ENCODE data around the gene STAT2.
"Not testable (repeated sequence)": the region's sequence is repeated elsewhere in the genome, so short reads cannot be mapped to it uniquely, and the experiment has no call there.

Gene STAT2

DNA sequence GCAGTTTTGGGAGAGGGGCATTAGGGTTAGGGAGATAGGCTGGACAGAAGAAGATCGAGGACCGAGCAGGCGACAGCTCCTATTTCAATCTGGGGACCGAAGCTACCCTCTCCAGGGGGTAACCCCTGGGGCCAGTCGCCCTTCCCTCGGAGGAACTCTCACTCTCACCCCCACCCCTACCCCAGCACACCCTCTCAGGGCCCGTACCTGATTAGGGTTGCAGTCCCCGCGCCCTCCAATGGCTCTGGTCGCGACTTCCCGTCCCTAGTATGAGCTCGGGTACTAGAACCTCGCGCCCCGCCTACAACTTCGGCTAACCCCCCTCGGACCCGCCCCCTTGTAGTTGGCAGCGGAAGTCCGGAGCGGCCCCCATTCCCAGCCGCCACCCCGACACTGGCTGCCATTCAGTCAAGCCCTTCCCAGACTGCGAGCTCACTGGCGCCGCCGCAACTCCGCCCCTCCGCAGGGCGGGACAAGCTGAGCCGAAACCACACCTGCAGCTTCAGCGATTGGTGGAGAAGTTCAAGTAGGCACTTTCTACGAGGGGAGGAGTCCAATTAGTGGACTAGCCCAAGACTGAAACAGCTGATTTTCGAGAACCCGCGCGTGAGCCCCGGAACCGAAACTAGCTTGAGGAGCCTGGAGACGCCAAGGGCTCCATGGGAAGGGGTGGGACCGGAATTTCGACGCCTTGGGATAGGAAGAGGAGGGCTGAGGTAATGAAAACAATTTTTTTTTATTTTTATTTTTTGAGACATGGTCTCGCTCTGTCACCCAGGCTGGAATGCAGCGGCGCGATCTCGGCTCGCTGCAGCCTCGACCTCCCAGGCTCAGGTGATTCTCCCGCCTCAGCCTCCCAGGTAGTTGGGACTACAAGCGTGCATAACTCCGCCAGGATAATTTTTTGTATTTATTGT, at the start of gene STAT2:
Gene STAT2, minus strand, starts transcription at position 257 of the 917 bp plus-strand sequence. CDS start 3,536 bp downstream, outside the sequence.
- DNase-seq: peak; percentile 99 to 100
- no peak for TF ChIP-seq GATA1 (IDR thresholded peaks at IDR 0.05; ENCODE audit: low read depth, low read length)
- TF ChIP-seq POLR2A (IDR thresholded peaks at IDR 0.05; ENCODE audit: low read length): peak; percentile 74

DNA sequence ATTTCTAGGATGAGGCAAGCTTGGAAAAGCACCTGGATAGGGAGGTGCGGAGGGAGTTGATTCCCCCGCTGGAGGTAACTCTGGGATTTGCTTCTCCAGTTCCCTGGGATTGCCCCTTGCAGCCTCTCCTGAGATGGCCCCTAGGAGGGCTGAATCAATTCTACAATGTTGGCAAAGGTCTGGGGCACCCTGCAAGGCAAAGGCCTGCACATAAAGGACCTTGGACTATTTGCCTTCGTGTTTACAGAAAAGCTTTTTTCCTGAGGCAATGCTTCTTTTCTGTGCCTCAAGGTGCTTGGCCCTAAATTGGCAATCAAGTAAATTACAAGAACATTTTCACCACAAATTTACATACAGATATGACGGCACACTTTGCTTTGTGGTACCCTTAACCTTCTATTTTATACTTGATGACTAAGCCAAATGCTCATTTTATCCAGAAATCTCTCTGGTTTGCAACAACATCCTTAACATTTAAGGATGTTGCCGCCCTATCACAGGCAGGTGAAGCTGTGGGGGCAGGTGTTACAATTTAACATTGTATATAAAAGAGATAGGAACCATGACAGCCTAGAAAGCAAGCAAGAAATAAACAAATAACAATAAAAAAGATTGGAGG, 49.0 kb upstream of the STAT2 start:
- no peak for DNase-seq
- no peak for TF ChIP-seq GATA1 (IDR thresholded peaks at IDR 0.05; ENCODE audit: low read depth, low read length)
- TF ChIP-seq POLR2A (IDR thresholded peaks at IDR 0.05; ENCODE audit: low read length): no peak

DNA sequence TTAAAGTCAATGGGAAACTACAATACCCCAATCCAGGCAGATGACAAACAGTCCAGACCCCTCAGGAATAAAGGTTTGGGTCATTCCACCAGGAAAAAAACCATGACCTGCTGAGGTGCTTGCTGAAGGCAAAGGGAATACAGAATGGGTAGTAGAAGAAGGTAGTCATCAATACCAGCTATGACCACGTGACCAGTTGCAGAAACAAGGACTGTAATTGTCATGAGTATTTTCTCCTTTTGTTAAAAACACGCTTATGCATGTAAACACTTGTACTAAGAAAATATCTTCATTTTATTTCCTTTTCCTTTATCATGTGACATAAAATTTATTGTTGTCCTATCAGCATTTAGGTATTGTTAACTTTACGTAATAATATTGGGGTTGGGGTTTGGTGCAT, 44.3 kb upstream of the STAT2 start:
- DNase-seq: not testable (repeated sequence)

DNA sequence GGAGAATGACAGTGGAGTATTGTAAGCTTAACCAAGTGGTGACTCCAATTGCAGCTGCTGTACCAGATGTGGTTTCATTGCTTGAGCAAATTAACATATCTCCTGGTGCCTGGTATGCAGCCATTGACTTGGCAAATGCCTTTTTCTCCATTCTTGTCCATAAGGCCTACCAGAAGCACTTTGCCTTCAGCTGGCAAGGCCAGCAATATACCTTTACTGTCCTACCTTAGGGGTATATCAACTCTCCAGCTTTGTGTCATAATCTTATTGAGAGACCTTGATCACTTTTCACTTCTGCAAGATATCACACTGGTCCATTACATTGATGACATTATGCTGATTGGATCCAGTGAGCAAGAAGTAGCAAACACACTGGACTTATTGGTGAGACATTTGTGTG, 41.7 kb upstream of the STAT2 start:
- not testable (repeated sequence) for DNase-seq

DNA sequence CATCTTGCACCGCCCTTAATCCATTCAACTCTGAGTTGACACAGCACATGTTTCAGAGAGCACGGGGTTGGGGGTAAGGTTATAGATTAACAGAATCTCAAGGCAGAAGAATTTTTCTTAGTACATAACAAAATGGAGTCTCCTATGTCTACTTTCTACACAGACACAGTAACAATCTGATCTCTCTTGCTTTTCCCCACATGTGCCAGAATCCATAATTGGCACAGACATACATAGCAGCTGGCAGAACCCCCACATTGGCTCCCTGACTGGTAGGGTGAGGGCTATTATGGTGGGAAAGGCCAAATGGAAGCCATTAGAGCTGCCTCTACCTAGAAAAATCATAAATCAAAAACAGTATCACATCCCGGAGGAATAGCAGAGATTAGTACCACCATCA, 41.2 kb upstream of the STAT2 start:
- DNase-seq: not testable (repeated sequence)

DNA sequence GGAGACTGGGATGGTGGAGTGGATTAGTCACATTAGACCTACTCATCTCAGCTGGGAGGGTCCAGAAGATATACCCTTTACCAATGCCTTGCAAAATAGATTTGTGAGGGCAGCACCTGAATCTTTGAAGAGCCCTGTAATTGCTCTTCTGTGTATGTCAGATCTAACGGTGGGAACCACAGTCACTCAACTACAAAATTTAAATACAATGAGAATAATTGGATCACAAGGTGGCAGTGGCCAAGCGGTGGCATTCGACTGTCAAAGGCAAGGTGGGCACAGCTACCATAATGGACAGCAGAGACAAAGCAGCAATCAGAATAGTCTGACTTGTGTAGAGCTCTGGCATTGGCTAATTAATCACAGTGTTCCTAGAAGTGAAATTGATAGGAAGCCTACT, 39.6 kb upstream of the STAT2 start:
- not testable (repeated sequence) for DNase-seq

DNA sequence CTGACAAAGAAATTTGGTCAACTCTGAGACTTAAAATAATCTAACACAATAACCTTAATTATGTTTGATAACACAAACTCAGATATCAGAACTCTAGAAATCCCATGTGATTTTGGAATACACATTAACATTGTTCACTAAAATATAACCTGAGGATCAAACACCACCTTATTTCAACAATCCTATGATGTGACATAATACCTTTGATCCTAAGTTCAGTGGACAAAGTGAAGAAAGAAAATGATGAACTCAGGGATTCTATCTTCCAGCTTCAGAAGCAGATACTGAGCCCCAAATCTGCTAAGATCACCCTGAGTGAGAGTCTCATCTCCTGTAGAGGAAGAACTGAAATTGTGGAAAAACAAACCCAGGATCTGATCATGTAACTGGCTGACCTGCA, 38.4 kb upstream of the STAT2 start:
- no peak for TF ChIP-seq GATA1 (IDR thresholded peaks at IDR 0.05; ENCODE audit: low read depth, low read length)
- no peak for TF ChIP-seq POLR2A (IDR thresholded peaks at IDR 0.05; ENCODE audit: low read length)
- no peak for DNase-seq

DNA sequence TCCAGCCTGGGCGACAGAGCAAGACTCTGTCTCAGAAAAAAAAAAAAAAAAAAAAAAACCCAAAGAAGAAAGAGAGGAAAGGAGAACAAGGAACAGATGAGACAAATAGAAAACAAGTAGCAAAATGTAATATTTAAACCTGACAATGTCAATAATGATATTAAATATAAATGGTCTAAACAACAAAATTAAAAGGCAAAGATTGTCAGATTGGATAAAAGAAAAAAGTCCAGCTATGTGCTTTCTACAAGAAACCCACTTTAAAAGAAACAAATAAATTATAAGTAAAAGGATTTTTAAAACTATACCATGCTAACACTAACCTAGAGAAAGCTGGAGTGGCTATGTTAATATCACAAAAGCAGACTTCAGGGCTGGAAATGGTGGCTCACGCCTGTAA, 32.4 kb upstream of the STAT2 start:
- no peak for TF ChIP-seq POLR2A (IDR thresholded peaks at IDR 0.05; ENCODE audit: low read length)
- no peak for TF ChIP-seq GATA1 (IDR thresholded peaks at IDR 0.05; ENCODE audit: low read depth, low read length)
- no peak for DNase-seq

DNA sequence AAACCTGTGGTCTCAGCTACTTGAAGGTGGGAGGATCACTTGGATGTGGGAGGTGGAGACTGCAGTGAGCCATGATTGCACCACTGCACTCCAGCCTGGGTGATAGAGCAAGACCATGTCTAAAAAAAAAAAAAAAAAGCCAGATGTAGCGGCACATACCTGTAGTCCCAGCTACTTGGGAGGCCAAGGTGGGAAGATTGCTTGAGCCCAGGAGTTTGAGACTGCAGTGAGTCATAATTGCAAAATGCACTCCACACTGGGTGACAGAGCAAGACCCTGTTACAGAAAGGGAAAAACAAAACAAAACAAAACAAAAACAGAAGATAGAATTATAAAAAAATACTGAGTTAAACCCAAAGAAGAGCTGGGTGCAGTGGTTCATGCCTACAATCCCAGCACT, 31.8 kb upstream of the STAT2 start:
- no peak for DNase-seq
- no peak for TF ChIP-seq POLR2A (IDR thresholded peaks at IDR 0.05; ENCODE audit: low read length)
- no peak for TF ChIP-seq GATA1 (IDR thresholded peaks at IDR 0.05; ENCODE audit: low read depth, low read length)

DNA sequence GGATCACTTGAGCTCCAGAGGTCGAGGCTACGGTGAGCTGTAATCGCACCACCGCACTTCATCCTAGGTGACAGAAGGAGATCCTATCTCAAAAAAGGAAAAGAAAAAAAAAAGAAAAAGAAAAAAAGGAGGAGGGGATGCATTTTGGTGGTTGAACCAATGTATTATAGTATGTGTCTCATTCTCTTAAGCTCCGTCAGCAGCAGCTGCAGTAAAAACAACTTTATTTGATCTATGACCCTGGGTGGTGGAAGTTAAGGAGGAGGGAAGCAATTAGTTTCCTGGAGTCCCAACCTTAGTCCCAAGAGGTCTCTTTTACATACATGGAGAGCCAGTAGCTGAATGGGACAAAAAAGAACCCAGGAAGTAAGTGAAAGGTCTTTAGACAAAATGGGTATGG, 29.5 kb upstream of the STAT2 start:
- DNase-seq: no peak
- no peak for TF ChIP-seq POLR2A (IDR thresholded peaks at IDR 0.05; ENCODE audit: low read length)
- TF ChIP-seq GATA1 (IDR thresholded peaks at IDR 0.05; ENCODE audit: low read depth, low read length): no peak

DNA sequence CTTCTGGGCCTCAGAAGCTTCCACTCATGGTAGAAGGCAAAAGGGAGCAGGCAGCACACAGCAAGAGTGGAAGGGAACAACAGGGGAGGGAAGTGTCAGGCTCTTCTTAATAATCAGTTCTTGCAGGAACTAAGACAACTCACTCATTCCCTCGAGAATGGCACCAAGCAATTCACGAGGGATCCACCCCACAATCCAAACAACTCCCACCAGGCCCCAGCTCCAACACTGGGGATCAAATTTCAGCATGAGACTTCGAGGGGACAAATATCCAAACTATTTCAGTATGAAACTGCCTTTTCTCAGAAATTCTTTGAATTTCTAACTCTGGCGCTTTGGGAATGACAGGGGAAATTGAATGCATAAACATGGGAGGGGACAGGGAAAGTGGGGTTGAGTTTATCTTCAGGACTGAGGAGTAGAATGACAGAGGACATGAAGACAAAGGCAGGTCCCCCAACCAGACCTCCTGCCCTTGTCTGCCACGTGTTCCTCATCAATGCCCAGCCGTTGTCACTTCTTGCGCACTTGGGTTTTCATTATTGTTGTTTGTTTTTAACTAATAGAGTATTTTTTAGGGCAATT, 27.3 kb upstream of the STAT2 start:
- DNase-seq: no peak
- TF ChIP-seq GATA1 (IDR thresholded peaks at IDR 0.05; ENCODE audit: low read depth, low read length): no peak
- no peak for TF ChIP-seq POLR2A (IDR thresholded peaks at IDR 0.05; ENCODE audit: low read length)

DNA sequence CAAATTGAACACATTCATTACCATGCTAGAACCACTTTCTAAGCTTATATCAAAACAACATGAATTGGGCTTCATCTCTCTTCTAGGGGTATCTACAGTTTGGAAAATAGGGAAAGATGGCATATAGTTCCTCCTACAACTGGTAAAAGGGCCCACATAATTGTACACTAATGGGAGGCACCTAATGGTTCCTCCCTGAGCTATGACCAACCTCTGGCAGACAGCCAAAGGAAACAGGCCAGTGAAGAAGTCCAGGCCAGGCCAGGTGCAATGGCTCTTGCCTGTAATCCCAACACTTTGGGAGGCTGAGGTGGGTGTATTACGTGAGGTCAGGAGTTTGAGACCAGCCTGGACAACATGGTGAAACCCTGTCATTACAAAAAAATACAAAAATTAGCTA, 26.0 kb upstream of the STAT2 start:
- no peak for TF ChIP-seq POLR2A (IDR thresholded peaks at IDR 0.05; ENCODE audit: low read length)
- no peak for TF ChIP-seq GATA1 (IDR thresholded peaks at IDR 0.05; ENCODE audit: low read depth, low read length)

DNA sequence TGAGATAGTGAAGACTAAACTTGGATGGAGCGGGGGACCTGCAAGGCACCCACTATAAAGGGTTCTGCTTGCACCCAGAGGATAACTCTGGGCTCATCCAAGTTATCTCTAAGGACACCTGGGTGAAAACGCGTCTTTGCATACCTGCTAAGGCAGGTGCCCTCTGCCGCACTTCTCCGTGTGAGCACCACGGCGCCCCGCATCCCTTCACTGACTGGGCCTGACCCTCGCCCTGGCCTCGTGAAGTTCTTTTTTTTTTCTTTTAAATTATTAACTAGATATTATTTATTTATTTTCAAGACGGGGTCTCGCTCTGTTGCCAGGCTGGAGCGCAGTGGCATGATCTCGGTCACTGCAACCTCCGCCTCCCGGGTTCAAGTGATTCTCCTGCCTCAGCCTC, 22.7 kb upstream of the STAT2 start:
- no peak for TF ChIP-seq POLR2A (IDR thresholded peaks at IDR 0.05; ENCODE audit: low read length)
- no peak for TF ChIP-seq GATA1 (IDR thresholded peaks at IDR 0.05; ENCODE audit: low read depth, low read length)
- no peak for DNase-seq

More for the DNA sequence above, 26.0 kb upstream of the STAT2 start:
- peak in 1 of 2 experiments; percentile 26 for DNase-seq

DNA sequence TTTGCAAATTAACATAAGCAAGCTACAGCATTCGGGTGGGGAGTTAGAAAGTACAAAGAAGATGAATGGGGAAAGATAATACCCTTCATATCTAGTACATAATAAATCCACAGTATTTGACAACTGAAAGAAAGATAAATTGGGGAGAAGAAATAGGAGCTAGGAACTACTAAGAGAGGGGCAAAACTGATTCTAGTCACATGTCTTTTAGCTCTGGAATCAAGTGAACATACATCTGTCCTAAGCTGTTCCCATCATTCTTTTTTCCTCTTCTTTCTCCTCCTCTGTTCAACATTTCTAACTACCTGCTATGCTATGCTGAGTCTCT, 18.0 kb upstream of the STAT2 start:
- TF ChIP-seq POLR2A (IDR thresholded peaks at IDR 0.05; ENCODE audit: low read length) (no peak), GATA1 (IDR thresholded peaks at IDR 0.05; ENCODE audit: low read depth, low read length) (no peak)
- no peak for DNase-seq

DNA sequence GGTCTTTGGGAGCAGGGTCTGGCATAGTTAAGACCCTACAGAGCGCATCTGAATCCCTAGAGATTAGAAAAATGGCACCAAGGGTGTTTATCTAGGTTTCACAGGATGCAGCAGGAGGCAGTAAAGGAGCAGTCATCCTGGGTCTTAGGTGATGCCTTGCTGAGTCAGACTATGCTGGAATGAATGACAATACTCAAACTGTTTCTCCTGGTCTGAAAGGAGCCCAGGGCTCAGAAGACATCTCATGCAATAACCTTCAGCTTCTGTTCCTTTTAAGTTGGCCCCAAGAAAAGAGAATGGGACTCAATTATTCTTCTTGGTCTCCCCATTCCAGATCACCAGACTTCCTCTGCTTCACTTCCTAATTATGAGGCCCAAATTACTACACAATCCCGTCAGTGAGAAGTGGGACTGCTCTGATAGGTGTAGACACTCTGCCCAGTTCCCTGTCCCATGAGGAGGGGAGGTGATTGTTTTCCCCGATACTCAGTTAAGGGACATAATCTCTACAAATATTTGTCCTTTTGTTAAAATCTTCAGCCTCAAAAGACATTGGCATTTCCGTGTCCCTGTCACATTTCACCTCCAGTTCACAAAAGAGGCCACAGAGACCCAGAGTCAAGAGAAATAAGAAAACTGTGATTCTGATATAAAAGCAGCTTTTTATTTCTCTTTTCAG, 17.5 kb upstream of the STAT2 start:
- DNase-seq: peak; percentile 72 to 76
- TF ChIP-seq GATA1 (IDR thresholded peaks at IDR 0.05; ENCODE audit: low read depth, low read length) (no peak), POLR2A (IDR thresholded peaks at IDR 0.05; ENCODE audit: low read length) (no peak)

All from erythroblast (primary cell).